K562 (cell line): Measurements from ENCODE around the gene TNPO2. TPM values are rescaled to one million over a fixed set of nuclear protein-coding genes. Genes with fewer than 3 reads are reported as not detected.

ENCODE experiments used
- ATAC-seq: fragments of 200-7000 bp; cut with Tn5 transposase; 3 replicates; pipeline ENCODE4 v1.9.1; 2020; ENCODE audit warnings: moderate library complexity
- BruUV-seq: library from RNA; stranded (reverse); fragments of 400-500 nt; replicated peaks from 2 replicates; lab custom pipeline; 2021; lab: Mats Ljungman, UMichigan
- CTCF ChIA-PET: fragments of 300-600 bp; formaldehyde crosslinking; extraction: SDS; loops from one replicate; lab custom pipeline; 2021; ENCODE audit warnings: low intra/inter-chr PET ratio; lab: Yijun Ruan, JAX
- POLR2A ChIA-PET: fragments of 300-600, 350-650 bp; sonication (Branson Sonifier 250); formaldehyde crosslinking; extraction: SDS; loops from one replicate; lab custom pipeline; 2021; ENCODE audit warnings: antibody characterized with exemption, inconsistent platforms; lab: Yijun Ruan, JAX
- DNase-seq, 4 experiments: peaks; one replicate each; pipeline versions ENCODE4 v3.0.0 to v3.0.0-alpha.2; 2011 to 2018; ENCODE audit warnings: low spot score in 3 of 4, mixed read lengths in 3 of 4; ENCODE audit errors: extremely low read depth in 1 of 4
- FAIRE-seq: peaks from 2 replicates; lab custom pipeline; 2011; peaks lifted over from hg19 to GRCh38; lab: Jason Lieb, UNC
- H2AFZ ChIP-seq: 2 replicates; pipeline ENCODE4 v1.6.0; 2011; ENCODE audit warnings: low read depth, low read length, control low read depth, inconsistent platforms
- H3K27ac ChIP-seq: fragments of 200-600 bp; 3 replicates; pipeline ENCODE4 v1.8.0; 2011; ENCODE audit warnings: low read depth, mild to moderate bottlenecking, control low read depth, inconsistent platforms, low read length, moderate library complexity, mixed read lengths; ENCODE audit errors: extremely low read depth
- H3K27me3 ChIP-seq, 2 experiments: fragments of 300-600 bp in 1 of 2; 2 replicates in 1 of 2; 3 replicates in 1 of 2; pipeline versions ENCODE4 v1.6.0 to v1.8.0; 2011; ENCODE audit warnings: inconsistent platforms in 2 of 2, low read length in 2 of 2, mild to moderate bottlenecking in 1 of 2, mixed read lengths in 1 of 2, moderate library complexity in 1 of 2; ENCODE audit not compliant: control insufficient read depth in 2 of 2, insufficient read depth in 2 of 2
- H3K36me3 ChIP-seq: fragments of 300-600 bp; 3 replicates; pipeline ENCODE4 v1.8.0; 2011; ENCODE audit warnings: mild to moderate bottlenecking, low read length, inconsistent platforms; ENCODE audit not compliant: control insufficient read depth, insufficient read depth
- H3K4me1 ChIP-seq, 2 experiments: fragments of 200-600 bp in 1 of 2; replicated peaks in 1 of 2; 2 replicates in 1 of 2; 3 replicates in 1 of 2; pipeline versions ENCODE4 v1.5.1 to v1.8.0; 2011; ENCODE audit warnings: inconsistent platforms in 2 of 2, low read length in 2 of 2, mild to moderate bottlenecking in 1 of 2, mixed read lengths in 1 of 2, moderate library complexity in 1 of 2; ENCODE audit not compliant: control insufficient read depth in 2 of 2, insufficient read depth in 2 of 2
- H3K4me2 ChIP-seq: 2 replicates; pipeline ENCODE4 v1.6.1; 2011; ENCODE audit warnings: low read length, control low read depth, inconsistent platforms, mixed read lengths; ENCODE audit not compliant: insufficient read depth
- H3K4me3 ChIP-seq: fragments of 200-600 bp; sonication (generic), shearing (Covaris generic); 2 replicates; pipeline ENCODE4 v1.5.1; 2016; ENCODE audit warnings: control low read depth, inconsistent platforms
- H3K79me2 ChIP-seq: fragments of 200-600 bp; 3 replicates; pipeline ENCODE4 v1.8.0; 2011; ENCODE audit warnings: low read length, inconsistent platforms; ENCODE audit not compliant: control insufficient read depth, insufficient read depth
- H3K9ac ChIP-seq, 2 experiments: 2 replicates each; pipeline versions ENCODE4 v1.6.0 to v1.6.1; 2011; ENCODE audit warnings: low read depth in 2 of 2, low read length in 2 of 2, control low read depth in 1 of 2, inconsistent platforms in 1 of 2, mild to moderate bottlenecking in 1 of 2, mixed read lengths in 1 of 2; ENCODE audit not compliant: insufficient read depth in 1 of 2
- H3K9me1 ChIP-seq: one replicate; pipeline ENCODE4 v1.6.0; 2011; ENCODE audit warnings: inconsistent platforms, mild to moderate bottlenecking, low read length, moderate library complexity; ENCODE audit not compliant: control insufficient read depth, insufficient read depth
- H3K9me3 ChIP-seq: replicated peaks from 2 replicates; pipeline ENCODE4 v1.5.1; 2011; ENCODE audit warnings: low read depth, low read length, inconsistent platforms; ENCODE audit not compliant: control insufficient read depth, insufficient read depth
- H4K20me1 ChIP-seq: replicated peaks from 2 replicates; pipeline ENCODE4 v1.6.1; 2011; ENCODE audit warnings: low read length, inconsistent platforms, mixed read lengths; ENCODE audit not compliant: control insufficient read depth, insufficient read depth
- BCOR ChIP-seq: fragments of 450-650 bp; IDR thresholded peaks from 2 replicates; pipeline ENCODE4 v1.6.1; 2016
- BHLHE40 ChIP-seq: IDR thresholded peaks from 2 replicates; pipeline ENCODE4 v1.6.1; 2011; ENCODE audit warnings: low read length, improper control_type of control experiment
- CREB1 ChIP-seq, 2 experiments: sonication (generic) in 1 of 2; formaldehyde crosslinking in 1 of 2; IDR thresholded peaks; 2 replicates each; pipeline versions ENCODE4 v1.6.1 to v1.8.0; 2012 to 2022; ENCODE audit warnings: inconsistent platforms in 1 of 2, mild to moderate bottlenecking in 1 of 2, missing genetic modification reagents in 1 of 2, moderate library complexity in 1 of 2
- FOXP1 ChIP-seq: sonication (generic); formaldehyde crosslinking; IDR thresholded peaks from 2 replicates; pipeline ENCODE4 v1.8.0; 2022; ENCODE audit warnings: mild to moderate bottlenecking, missing genetic modification reagents
- RBM25 ChIP-seq: fragments of 200-400 bp; formaldehyde crosslinking; IDR thresholded peaks from 2 replicates; pipeline ENCODE4 v1.6.1; 2018; ENCODE audit warnings: low read length, low read depth, moderate library complexity; ENCODE audit not compliant: severe bottlenecking
- WGBS: fragments of 100-300 bp; shearing (Covaris generic); methylation state at CpG from one replicate; pipeline ENCODE4 v1.1.6; 2016; ENCODE audit warnings: low coverage, mixed read lengths; ENCODE audit not compliant: insufficient coverage; ENCODE audit errors: missing lambda C conversion rate; 5-methylcytosine and 5-hydroxymethylcytosine counted together
- in situ Hi-C: fragments of 300-500 bp; cut with MboI; formaldehyde crosslinking; loops from 4 replicates; pipeline ENCODE4 v1.15.0; 2018; ENCODE audit warnings: inconsistent platforms, mixed read lengths
- intact Hi-C: fragments of 100-400 bp; cut with micrococcal nuclease; formaldehyde crosslinking; loops from 2 replicates; pipeline ENCODE4 v1.14.2; 2022
- polyA plus RNA-seq, 8 experiments: library from polyadenylated mRNA; depleted of rRNA in 4 of 8; stranded (reverse) in 5 of 8; unstranded in 3 of 8; fragments of >200 nt; fragmentation: Nextera tagmentation in 2 of 8; fragmentation: Illumina TruSeq in 1 of 8; extraction: Ambion mirVana in 2 of 8; extraction: Trizol in 1 of 8; gene quantifications; 2 replicates each; pipeline versions ENCODE4 v1.2.1 to v1.2.3, GENCODE V29; 2011 to 2014; ENCODE audit warnings: inconsistent platforms in 1 of 8, missing spikeins in 1 of 8
- total RNA-seq, 7 experiments: library from RNA; depleted of rRNA in 6 of 7; stranded (reverse); fragments of >200 nt in 6 of 7; fragmentation: Illumina TruSeq in 2 of 7; extraction: Trizol in 2 of 7; gene quantifications; 2 replicates each; pipeline versions ENCODE4 v1.2.1 to v1.2.3, GENCODE V29; 2011 to 2021; ENCODE audit warnings: low replicate concordance in 1 of 7
- TF ChIP-seq, protein P1 (sequence below): fragments of 200-800 bp; sonication (Bioruptor generic); IDR thresholded peaks from 2 replicates; pipeline ENCODE4 v1.6.1; 2017; ENCODE audit warnings: missing genetic modification characterization, missing compliant biosample characterization
- TF ChIP-seq, protein P2 (sequence below): fragments of 250-450 bp; sonication (Bioruptor Pico); IDR thresholded peaks from 2 replicates; pipeline ENCODE4 v1.4.0; 2020; ENCODE audit warnings: mild to moderate bottlenecking, moderate library complexity
- TF ChIP-seq, protein P3 (sequence below): fragments of 450-650 bp; IDR thresholded peaks from 2 replicates; pipeline ENCODE4 v1.6.1; 2017; ENCODE audit warnings: antibody characterized with exemption, mild to moderate bottlenecking

Gene TNPO2
- total and polyA plus RNA-seq, 9 of the 15 experiments (the other 6 are each of a cell fraction or from before 2014, with no cell fraction given), result 6.0 to 126 (median 53.8) TPM

DNA sequence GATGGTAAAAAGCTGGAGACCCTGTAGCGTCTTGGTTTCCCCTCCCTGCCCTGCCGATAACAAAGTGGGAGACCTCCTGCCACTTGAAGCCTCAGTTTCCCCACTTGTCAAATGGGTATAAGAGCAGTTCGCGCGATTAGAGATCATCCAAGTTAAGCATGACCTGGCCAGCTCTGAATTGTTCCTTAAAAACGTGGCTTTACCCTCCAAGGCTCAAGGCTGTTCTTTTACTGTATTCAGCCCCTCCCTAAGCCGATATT, 421 bp downstream of the TNPO2 start:
- intact Hi-C loops, result loop anchor here (1.0 kb wide), 1 partner anchor 10 kb away; no protein-coding TSS in a partner anchor
- WGBS, result 2% methylated on average over 7 of the region's 7 CpGs
- CTCF ChIA-PET, result no interaction called here

More for the DNA sequence above, 421 bp downstream of the TNPO2 start:
- H3K27ac ChIP-seq, result peak overlapping the region; percentile 87
- in situ Hi-C loops, result no loop called here
- H3K9me3 ChIP-seq, result no peaks in the 10 kb centered on the region
- H3K27me3 ChIP-seq, result no peaks in the 10 kb centered on the region
- DNase-seq, result no peak
- peaks cover 3% of the 10 kb centered on the region for H3K9me1 ChIP-seq
- peak overlapping the region; percentile 89 for H3K9ac ChIP-seq
- TF ChIP-seq BCOR (peak; percentile 71), CREB1 (IDR thresholded peaks at IDR 0.05) (no peak), CREB1 (CRISPR knock-in tag; IDR thresholded peaks at IDR 0.05) (no peak), BHLHE40 (peak; percentile 12; the same call in 1 of the 2 replicates), RBM25 (peak; percentile 88), FOXP1 (CRISPR knock-in tag) (peak; percentile 66; the same call in 1 of the 2 replicates)
- TF ChIP-seq, protein P1, sequence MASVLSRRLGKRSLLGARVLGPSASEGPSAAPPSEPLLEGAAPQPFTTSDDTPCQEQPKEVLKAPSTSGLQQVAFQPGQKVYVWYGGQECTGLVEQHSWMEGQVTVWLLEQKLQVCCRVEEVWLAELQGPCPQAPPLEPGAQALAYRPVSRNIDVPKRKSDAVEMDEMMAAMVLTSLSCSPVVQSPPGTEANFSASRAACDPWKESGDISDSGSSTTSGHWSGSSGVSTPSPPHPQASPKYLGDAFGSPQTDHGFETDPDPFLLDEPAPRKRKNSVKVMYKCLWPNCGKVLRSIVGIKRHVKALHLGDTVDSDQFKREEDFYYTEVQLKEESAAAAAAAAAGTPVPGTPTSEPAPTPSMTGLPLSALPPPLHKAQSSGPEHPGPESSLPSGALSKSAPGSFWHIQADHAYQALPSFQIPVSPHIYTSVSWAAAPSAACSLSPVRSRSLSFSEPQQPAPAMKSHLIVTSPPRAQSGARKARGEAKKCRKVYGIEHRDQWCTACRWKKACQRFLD, result 0 out of 2 replicates have a peak, but pooled peaks have one; percentile 5
- TF ChIP-seq, protein P2, sequence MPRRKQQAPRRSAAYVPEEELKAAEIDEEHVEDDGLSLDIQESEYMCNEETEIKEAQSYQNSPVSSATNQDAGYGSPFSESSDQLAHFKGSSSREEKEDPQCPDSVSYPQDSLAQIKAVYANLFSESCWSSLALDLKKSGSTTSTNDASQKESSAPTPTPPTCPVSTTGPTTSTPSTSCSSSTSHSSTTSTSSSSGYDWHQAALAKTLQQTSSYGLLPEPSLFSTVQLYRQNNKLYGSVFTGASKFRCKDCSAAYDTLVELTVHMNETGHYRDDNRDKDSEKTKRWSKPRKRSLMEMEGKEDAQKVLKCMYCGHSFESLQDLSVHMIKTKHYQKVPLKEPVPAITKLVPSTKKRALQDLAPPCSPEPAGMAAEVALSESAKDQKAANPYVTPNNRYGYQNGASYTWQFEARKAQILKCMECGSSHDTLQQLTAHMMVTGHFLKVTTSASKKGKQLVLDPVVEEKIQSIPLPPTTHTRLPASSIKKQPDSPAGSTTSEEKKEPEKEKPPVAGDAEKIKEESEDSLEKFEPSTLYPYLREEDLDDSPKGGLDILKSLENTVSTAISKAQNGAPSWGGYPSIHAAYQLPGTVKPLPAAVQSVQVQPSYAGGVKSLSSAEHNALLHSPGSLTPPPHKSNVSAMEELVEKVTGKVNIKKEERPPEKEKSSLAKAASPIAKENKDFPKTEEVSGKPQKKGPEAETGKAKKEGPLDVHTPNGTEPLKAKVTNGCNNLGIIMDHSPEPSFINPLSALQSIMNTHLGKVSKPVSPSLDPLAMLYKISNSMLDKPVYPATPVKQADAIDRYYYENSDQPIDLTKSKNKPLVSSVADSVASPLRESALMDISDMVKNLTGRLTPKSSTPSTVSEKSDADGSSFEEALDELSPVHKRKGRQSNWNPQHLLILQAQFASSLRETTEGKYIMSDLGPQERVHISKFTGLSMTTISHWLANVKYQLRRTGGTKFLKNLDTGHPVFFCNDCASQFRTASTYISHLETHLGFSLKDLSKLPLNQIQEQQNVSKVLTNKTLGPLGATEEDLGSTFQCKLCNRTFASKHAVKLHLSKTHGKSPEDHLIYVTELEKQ (CRISPR knock-in tag), result no peak
- TF ChIP-seq, protein P3, sequence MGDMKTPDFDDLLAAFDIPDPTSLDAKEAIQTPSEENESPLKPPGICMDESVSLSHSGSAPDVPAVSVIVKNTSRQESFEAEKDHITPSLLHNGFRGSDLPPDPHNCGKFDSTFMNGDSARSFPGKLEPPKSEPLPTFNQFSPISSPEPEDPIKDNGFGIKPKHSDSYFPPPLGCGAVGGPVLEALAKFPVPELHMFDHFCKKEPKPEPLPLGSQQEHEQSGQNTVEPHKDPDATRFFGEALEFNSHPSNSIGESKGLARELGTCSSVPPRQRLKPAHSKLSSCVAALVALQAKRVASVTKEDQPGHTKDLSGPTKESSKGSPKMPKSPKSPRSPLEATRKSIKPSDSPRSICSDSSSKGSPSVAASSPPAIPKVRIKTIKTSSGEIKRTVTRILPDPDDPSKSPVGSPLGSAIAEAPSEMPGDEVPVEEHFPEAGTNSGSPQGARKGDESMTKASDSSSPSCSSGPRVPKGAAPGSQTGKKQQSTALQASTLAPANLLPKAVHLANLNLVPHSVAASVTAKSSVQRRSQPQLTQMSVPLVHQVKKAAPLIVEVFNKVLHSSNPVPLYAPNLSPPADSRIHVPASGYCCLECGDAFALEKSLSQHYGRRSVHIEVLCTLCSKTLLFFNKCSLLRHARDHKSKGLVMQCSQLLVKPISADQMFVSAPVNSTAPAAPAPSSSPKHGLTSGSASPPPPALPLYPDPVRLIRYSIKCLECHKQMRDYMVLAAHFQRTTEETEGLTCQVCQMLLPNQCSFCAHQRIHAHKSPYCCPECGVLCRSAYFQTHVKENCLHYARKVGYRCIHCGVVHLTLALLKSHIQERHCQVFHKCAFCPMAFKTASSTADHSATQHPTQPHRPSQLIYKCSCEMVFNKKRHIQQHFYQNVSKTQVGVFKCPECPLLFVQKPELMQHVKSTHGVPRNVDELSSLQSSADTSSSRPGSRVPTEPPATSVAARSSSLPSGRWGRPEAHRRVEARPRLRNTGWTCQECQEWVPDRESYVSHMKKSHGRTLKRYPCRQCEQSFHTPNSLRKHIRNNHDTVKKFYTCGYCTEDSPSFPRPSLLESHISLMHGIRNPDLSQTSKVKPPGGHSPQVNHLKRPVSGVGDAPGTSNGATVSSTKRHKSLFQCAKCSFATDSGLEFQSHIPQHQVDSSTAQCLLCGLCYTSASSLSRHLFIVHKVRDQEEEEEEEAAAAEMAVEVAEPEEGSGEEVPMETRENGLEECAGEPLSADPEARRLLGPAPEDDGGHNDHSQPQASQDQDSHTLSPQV, result 0 out of 2 replicates have a peak, but pooled peaks have one; percentile 10
- TF ChIP-seq, all 486 proteins: peak for 6
- Histone ChIP-seq H3K4me1 (peaks cover 10 to 43% of the 10 kb centered on the region in 2 experiments; a peak in 3 of 5 replicates), H3K4me2 (peak overlapping the region; percentile 91), H4K20me1 (peaks cover 17% of the 10 kb centered on the region; the same call in 1 of the 2 replicates), H3K36me3 (peaks cover 32% of the 10 kb centered on the region), H3K4me3 (peak overlapping the region; percentile 82), H2AFZ (peak overlapping the region; percentile 78), H3K79me2 (peaks cover 60% of the 10 kb centered on the region)
- POLR2A ChIA-PET, result interaction anchor here (0.6 to 4.4 kb wide), 16 partner anchors 10 to 1185 kb away, joined by 3 to 50 read pairs (median 4); partner anchors contain the start of genes DHPS, GCDH, GET3 and JUNB
- no TSS peak for BruUV-seq
- FAIRE-seq (peak; percentile 6), ATAC-seq (no peak; the same call in 2 of the 3 replicates)
